ENCODE data around the gene CNOT6.

- TF ChIP-seq CTCF (IDR thresholded peaks at IDR 0.05; ENCODE audit: low read depth, low read length) (no peak), EZH2phosphoT487 (IDR thresholded peaks at IDR 0.05; ENCODE audit: low read depth) (no peak)
These were observed 54.4 kb downstream of the CNOT6 start for GRCh38 chr5:180548563-180548962.
